Stimulated activated CD8-positive, alpha-beta memory T cell treated with anti-CD3 and anti-CD28 coated beads, Interleukin-15, amount 100 ng/mL, for 48 hours (primary cell): ENCODE data around the gene BMI1.
A peak's percentile ranks its signal among the peaks of the same experiment; 100 is the strongest.
"Not testable (repeated sequence)": the region's sequence is repeated elsewhere in the genome, so short reads cannot be mapped to it uniquely, and the experiment has no call there.

Experiments
- DNase-seq, 2 donors: peaks; one replicate each; pipeline ENCODE4 v3.0.0-alpha.2; 2020; ENCODE audit warnings: low read depth in 2 of 2

Gene BMI1

DNA sequence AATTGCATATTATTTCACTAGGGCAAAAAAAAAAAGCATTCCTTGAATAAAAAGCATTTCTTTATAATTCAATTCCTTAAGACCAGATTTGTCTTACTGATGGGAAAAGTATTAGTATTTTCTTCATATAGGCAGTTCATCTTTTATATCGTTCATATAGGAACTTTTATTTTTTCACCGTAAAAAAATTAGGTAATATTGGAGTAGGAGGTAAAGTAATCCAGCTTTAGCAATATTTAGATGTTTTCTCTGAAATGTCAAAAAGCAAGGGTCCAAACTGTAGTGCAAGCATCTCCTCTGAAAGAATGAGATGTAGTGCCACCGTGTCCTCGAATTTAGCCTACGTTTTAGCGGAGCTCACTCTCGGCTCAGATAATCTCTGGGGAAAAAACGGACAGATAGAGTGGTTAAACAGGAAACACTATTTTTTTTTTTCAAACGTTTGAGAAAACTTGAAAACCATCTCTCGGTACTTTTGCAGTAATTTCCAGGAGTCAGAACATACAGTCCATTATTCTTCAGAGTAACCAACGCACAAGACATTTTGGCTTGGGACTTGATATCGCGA, 18.9 kb downstream of the BMI1 start:
- no peak for DNase-seq

DNA sequence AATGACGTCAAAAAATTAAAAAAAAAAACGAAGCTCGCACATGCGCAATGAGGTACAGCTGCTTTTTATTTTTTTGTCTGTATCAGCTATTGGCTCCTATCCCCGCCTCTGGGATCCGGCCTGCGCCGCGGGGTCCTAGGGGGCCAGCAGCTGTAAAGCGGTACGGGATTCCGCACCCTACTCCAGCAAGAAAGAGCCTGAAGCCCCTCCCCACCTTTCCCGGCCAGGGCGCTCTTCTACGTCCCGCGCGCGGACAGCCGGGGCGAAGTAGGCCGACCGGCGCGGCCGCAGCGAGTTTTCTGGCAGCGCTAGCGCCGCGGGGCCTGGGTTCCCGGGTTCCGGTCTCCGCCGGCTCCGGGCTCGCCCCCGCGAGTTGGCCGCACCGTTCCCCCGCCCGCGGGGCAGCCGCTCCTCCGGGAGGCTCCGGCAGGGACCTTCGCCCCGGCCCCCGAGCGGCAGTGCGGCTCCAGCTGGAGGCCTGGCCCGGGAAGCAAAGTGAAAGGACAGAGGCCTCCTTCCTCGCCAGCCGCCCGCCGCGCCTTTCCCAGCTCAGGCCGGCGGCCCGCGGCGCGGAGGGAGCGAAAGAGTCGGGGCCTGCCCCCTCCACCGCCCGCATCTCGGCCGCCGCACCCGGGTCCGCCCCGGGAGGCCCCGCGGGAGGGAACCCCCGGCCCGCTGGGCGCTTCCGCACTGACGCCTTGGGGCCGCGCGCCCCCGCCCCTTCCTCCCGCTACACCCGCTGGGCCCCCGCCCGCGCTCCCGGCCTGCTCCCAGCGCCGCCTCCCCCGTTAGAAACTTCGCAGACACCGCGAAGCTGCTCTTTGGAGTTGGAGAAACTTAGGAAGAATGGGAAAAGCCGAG, 19.7 kb downstream of the BMI1 start:
- no peak for DNase-seq

DNA sequence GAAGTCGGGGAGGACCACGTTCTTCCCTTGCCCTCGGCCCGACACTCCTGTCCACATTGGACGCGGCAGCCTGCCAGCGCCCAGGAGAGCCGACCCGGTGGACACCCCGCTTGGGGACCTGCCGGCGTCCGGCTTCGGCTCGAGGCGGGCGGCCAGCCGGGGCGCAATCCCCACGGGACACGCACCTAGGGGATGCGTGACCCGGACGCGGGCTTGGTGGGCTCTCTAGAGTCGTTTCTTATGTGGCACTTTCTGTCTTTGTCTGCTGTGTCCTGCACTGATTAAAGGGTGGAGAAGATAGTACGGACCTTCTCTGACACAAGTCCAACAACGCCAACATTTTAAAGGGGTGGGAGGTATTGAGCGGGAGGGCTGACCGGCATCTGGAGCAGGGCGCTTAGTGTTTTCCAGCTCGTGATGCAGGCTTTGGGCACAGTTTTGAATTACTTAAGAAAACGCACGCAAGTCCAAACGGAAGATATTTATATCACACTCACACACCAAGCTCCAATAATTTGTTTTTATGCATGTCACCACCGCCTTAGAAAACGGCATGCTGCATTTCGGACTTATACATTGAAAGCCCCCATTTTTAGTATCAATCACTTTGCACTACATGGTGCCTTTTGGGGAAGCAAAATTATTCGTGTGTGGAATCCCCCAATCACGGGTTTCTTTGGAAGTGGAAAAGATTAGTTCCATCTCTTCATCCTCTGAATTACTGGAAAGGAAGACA, 20.5 kb downstream of the BMI1 start:
- DNase-seq, result no peak

DNA sequence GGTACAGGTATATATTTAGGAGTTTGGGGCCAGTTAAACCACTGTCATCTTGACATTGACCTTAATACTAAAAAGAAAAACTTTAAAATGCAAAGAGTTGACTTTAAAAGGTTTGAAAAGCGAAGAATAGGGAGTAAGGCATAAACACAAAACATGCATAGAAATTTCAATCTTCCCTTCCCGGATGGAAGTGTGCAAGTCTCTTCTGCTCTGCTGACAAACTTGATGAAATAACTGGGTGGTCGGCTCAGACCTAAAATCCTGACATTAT, 21.0 kb downstream of the BMI1 start:
- DNase-seq, result no peak

DNA sequence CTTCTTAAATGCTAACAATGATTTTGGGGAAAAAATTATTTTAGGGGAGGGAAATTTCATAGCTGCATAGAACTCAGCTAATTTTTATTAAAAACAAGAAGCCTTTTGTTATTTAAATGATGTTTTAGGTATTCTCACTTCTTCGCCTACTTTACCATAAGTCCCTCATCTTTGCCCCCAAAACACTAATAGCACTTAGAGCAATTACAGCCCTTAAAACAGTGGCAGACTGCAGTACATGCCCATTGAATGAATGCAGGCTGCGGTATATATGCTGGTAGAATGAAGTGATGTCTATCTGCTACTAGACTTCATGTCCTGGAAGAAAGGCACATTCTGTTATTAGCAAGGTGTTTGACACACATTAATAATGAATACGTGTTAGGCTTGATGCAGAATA, 21.5 kb downstream of the BMI1 start:
- no peak for DNase-seq

DNA sequence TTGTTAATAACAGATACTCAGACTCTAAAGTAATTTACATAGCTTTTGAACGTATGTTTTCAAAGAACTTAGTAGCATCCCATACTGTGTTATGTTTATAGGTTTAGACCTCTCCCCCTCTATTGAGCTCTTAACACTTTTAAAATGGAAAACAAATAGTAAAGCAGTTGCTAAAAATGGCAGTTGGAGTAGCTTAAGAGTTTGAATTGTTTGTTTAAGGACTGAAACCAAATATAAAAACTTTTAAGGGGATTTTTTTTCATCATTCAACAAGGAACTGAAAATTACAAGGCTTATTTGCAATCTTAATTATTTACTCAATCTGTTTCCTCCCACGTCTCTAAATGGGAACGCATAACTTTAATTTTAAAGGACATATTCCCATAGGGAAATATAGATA, 22.8 kb downstream of the BMI1 start:
- no peak for DNase-seq

DNA sequence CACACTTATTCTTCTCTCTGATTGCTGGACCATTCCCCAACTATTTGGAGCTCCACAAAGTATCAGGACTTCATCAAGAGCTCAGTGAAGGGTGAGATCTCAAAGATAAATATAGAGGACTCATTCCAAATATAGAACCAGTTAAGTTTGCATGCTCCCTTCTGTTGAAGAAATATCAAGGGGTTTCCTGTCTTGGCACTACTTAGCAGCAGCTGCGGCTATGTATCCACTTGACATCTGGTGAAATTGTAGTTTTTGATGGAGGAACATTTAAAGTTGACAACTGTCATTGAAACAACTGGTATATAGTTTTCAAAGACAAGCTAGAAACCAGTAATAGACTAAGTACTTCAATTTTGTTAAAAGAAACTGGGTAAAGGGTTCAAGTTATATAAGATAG, 23.4 kb downstream of the BMI1 start:
- DNase-seq, result no peak

DNA sequence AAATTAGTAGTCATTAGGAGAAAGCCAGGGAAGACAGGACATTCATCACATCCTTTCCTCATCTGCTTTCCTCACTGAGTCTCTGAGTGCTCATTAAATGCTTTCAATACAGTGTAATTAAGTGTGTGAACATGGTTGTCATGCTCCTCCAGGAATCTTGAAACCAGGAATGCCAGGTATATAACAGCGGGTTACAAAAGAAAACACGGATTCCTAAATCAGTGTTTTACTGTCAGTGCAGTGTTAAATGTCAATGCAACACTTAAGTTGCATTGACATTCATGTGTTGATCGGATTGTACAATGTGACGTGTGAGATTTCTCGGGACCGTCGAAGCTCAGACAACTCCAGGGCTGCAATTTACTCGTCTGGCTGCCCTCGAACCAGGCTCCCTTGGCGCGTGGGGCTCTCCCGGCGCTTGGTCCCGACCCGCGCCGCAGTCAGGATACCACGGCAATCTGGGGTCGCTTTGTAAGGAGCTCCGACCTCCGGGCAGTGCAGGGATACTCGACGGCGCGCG, 23.9 kb downstream of the BMI1 start:
- no peak for DNase-seq

DNA sequence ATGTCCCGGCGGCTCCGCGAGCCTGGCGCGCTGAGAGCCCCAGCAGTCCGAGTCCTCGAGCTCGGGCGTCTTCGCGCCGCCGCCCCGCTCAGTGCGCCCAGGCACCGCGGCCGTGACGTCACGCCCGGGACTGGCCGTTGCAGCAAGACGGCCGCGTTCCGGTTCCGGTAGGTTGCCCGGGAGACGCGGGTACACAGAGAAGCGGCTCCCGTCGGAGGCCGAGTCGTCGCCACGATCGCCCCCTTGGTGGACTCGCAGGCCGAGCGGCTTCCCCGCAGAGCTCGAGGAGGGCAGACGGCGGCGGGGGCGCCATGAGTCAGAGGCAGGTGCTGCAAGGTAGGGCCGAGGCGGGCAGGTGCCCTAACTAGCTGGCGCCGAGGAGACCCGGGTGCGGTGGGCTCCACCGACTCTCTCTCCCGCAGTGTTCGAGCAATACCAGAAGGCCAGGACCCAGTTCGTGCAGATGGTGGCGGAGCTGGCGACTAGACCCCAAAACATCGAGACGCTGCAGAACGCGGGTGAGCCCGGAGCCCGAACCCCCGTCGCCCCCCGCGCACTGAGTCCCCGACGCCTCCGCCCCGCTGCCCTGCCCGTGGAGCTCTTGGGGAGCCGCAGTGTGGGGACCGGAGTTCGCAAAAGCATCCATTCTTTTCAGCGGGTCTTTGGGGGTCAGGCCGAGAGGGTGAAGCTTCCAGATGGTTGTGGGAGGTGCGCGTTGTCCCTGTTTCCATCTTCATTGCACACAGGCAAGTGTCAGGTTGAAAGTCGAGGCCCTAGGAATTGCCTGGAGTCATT, 24.6 kb downstream of the BMI1 start, which contains the start of gene SPAG6:
TSS of gene SPAG6 (plus strand) at position 196 of the 795 bp plus-strand sequence. CDS start at position 312, 116 bp downstream.
- peak in 1 of 2 donors; percentile 53 for DNase-seq

DNA sequence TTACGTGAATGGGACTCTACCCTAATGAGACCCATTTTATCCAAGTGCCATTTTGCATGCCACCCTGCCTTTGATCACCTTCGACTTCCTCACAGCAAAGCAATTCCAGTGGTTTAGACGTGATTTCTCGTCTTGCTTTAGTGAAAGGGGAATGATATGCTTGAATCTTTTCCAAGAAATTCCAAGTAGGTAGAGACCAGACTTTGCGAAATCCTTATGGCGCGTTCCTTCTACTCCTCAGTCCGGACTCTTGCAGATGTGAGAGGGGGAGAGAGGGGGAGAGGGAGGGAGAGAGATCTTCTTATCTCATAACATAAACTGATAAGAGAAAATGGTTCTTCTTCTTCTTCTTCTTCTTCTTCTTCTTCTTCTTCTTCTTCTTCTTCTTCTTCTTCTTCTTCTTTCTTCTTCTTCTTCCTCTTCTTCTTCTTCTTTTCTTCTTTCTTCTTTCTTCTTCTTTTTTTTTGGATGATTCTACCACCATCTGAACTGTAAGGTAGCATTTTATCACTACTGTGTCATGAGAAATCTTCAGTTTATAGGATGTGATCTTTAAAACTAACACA, 25.3 kb downstream of the BMI1 start:
- DNase-seq, result no peak

DNA sequence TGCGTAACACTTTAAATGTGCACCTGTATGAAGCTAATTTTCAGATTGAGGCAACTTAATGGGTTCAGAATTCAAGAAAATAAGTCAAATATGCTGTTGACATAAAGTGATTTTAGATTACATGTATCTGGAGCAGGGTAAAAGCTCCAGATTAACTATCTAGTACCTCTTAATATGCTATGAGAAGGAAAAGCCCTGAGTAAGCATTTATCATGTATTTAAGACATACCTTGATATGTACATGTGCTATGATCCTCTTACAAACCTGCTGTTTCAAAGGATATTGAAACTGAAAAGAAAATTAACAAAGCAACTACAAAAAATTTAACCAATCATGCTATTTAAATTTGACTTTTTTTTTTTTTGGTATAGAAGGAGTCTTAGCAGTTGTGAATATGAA, 28.9 kb downstream of the BMI1 start:
- DNase-seq, result no peak

DNA sequence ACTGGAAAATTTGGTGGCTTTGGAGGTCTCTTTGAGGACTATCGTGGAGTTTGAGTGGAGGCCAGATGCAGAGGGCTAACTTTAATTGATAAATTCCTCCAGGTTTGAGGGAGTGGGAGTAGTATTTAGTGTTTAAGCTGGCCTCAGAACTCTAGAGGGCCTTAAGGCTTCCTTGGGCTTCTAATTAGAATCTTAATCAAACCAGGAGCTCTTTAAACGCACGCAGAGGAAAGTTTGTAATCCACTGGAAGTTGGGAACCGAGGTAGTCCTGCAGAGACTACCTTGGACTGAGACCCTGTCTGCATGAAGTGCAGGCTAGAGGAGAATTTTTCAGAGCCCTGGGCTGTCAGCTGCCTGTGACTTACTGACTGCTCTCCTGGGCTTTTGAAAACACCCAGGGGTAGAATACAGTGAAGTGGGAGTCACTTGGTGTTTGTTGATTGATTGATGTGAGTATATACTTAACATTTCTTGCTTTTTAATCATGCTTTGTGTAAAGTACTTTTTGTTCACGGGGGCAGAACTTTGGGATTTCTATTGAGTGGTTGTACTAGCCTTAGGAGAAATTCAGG, 30.3 kb downstream of the BMI1 start:
- DNase-seq, result no peak

DNA sequence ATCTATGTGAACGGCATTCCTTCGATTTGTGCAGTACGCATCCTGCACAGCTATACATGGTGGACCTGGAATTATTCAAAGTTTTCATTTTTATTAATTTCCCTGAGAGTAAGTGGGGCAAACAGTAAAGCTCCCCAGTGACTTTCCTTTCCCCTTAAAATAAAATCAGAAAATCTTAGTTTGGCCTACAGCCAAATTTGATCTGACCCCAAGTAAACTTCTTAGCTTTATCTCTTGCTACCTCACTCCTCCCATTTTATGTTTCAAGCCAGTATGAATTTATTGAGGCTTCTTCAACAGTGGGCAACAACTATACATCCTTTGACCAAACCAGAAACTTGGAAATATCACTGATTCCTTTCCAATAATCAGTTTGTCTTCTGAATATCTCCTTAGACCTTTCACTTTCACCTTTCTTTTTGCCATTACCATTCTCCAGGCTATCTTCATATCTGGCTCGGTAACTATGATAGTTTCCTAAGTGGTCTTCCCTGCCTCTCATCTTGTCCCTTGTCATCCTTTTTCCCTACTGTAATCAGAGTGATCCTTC, 35.5 kb downstream of the BMI1 start:
- DNase-seq, result no peak

DNA sequence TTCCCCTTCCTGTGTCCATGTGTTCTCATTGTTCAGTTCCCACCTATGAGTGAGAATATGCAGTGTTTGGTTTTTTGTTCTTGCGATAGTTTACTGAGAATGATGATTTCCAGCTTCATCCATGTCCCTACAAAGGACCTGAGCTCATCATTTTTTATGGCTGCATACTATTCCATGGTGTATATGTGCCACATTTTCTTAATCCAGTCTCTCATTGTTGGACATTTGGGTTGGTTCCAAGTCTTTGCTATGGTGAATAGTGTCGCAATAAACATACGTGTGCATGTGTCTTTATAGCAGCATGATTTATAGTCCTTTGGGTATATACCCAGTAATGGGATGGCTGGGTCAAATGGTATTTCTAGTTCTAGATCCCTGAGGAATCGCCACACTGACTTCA, 36.9 kb downstream of the BMI1 start:
- not testable (repeated sequence) for DNase-seq

DNA sequence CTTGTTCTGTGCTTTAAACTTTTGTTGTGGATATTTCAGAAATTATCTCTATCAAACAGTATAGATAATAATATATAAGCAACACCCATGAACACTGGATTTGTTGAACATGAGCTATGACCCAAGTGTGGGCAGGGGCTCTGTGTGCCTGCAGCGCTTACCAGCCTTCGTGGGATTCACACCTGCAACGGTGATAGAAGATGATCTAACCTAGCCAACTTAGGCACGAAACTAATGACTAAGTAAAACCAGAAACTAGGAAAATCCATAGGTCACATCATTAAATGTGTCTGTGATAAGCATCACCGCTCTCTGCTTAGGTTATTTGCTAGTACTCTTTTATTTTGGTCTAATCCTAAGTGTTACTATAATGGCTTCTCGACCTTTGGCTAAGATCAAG, 42.4 kb downstream of the BMI1 start:
- DNase-seq, result no peak

DNA sequence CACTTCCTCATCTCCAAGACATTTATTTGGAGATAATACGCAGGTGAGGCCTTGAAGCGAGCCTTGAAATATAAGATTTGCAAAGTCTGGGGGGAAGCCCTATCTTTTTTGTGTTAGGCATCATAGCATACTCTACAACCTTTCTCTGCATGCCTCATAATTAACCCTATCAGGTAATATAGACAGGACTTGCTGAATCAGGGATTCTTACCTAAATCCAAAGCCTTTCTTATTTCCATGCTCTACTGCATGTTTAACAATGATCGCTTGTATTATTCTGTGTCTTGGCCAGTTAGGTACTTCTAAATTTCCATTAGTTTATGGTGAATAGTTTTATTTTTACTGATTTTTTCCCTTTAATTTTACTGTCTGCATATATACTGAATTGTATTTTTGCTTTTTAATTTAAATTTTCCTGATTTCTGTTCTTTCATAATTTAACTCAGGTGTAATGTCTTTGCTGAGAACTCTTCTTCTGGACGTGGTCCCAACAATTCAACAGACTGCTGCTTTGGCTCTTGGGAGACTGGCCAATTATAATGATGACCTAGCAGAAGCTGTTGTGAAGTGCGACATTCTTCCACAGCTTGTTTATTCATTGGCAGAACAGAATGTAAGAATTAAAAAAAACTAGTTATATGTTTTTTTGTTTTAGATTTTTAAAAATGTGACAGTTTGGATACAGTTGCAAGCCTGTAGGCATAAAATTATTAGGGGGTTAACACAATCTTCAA, 43.7 kb downstream of the BMI1 start:
- no peak for DNase-seq

DNA sequence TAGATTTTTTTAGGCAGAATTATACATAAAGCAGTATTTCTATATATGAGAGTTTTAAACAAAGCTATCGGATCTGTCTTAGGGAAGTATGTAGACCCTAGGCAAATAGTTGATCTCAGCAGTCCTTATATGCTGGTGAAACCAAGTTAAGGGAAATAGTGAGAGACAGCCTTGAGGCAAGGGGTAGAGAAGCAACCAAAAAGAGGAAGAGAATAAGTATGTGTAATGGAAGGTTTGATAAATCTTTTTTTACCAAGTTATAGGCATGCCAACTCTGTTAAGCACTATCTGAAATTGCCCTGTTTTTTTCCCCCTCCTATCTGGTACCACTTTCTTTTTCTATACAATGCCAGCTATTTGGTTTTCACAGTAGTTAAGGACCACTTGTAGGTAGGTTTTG, 44.3 kb downstream of the BMI1 start:
- no peak for DNase-seq

DNA sequence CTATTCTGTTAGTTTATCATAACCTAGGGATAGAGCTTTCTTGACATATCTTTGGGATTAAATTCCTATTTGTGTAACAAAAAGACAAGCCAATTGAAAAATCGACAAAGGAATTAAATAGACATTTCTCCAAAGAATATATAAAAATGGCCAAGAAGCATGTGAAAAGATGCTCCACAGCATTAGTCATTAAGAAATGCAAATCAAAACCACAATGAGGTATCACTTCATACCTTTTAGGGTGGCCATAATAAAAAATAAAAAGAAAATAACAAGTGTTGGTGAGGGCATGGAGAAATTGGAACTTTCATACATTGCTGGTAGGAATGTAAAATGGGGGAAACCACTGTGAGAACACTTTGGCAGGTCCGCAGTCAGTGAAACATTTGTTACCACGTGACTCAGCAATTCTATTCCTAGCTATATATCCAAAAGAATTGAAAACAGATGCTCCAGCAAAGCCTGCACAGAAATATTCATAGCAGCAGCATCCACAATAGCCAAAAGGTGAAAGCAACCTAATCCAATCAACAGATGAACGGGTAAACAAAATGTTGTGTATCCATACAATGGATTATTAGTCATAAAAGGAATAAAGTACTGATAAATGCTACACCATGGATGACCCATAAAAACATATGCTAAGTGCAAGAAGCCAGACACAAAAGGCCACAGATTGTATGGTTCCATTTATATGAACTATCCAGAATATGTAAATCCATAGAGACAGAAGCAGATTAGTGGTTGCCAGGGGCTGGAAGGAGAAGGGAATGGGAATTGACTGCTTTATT, 44.9 kb downstream of the BMI1 start:
- no peak for DNase-seq

DNA sequence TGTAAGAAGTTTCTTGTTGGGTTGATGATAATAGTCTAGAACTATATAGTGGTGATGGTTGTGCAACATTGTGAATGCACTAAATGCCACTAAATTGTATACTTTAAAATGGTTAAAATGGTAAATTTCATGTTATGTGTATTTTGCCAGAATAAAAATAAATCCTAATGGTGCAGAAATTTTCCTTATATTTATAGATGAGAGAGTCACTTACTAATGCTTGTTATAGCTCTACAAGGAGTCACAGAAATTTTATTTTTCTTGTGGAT, 45.5 kb downstream of the BMI1 start:
- DNase-seq, result no peak

DNA sequence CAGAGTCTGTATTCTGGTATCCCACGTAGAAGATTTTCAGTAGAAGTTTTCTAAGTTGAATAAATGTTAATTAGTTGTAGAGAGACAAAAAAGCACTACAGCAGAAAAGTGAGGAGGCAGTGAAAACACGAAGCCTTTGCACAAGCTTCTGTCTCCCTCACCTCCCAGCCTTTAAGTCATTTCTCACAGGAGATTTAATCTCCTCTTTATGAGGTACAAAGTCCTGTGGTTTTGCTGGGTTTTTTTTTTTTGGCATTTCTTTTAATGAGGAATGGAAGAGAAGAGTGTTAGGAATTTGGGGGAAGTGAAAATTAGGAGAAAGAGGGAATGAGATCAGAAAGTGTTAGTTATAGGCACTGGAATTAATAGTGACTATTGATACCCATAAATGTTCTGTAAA, 45.9 kb downstream of the BMI1 start:
- DNase-seq, result no peak
